IPS-20b (cell line): ENCODE data around the gene MFAP5.
A peak's percentile ranks its signal among the peaks of the same experiment; 100 is the strongest.

Experiments
- H3K27ac ChIP-seq: one replicate; pipeline ENCODE4 v1.5.1; 2013; ENCODE audit warnings: low read length
- H3K27me3 ChIP-seq: 2 replicates; pipeline ENCODE4 v1.6.1; 2013; ENCODE audit warnings: mild to moderate bottlenecking, low read length, inconsistent platforms; ENCODE audit not compliant: insufficient read depth
- H3K36me3 ChIP-seq: 2 replicates; pipeline ENCODE4 v1.6.1; 2013; ENCODE audit warnings: low read depth, mild to moderate bottlenecking, inconsistent platforms, low read length, moderate library complexity; ENCODE audit not compliant: insufficient read depth
- H3K4me1 ChIP-seq: 2 replicates; pipeline ENCODE4 v1.6.1; 2013; ENCODE audit warnings: mild to moderate bottlenecking, control low read depth, inconsistent platforms, low read length, moderate library complexity; ENCODE audit not compliant: insufficient read depth
- H3K4me3 ChIP-seq: 2 replicates; pipeline ENCODE4 v1.5.1; 2013; ENCODE audit warnings: mild to moderate bottlenecking, low read length, inconsistent platforms
- H3K9ac ChIP-seq: 2 replicates; pipeline ENCODE4 v1.6.1; 2013; ENCODE audit warnings: low read depth, mild to moderate bottlenecking, inconsistent platforms, low read length, moderate library complexity
- H3K9me3 ChIP-seq: 2 replicates; pipeline ENCODE4 v1.6.1; 2013; ENCODE audit warnings: mild to moderate bottlenecking, low read depth, low read length, inconsistent platforms; ENCODE audit not compliant: insufficient read depth

The MFAP5 gene

GRCh38 chr12:8662593-8662992 lies at the start of gene MFAP5:
Gene MFAP5 (minus strand): TSS chr12:8662826. CDS start chr12:8662104, 722 bp downstream.
- H3K27ac ChIP-seq: no peak within 1 kb of the TSS
- H3K9me3 ChIP-seq: no peaks in the 10 kb centered on the region
- H3K36me3 ChIP-seq: no peaks in the 10 kb centered on the region
- no peak within 1 kb of the TSS for H3K4me3 ChIP-seq
- H3K9ac ChIP-seq: no peak within 1 kb of the TSS
- no peaks in the 10 kb centered on the region for H3K27me3 ChIP-seq
- no peaks in the 10 kb centered on the region; the same call in 1 of the 2 replicates for H3K4me1 ChIP-seq

- Histone ChIP-seq H3K9ac (no peak overlapping the region), H3K27ac (no peak overlapping the region), H3K27me3 (no peaks in the 10 kb centered on the region), H3K36me3 (peaks cover 21% of the 10 kb centered on the region; the same call in 1 of the 2 replicates), H3K9me3 (no peaks in the 10 kb centered on the region), H3K4me3 (no peak overlapping the region), H3K4me1 (no peaks in the 10 kb centered on the region)
These were observed 46.7 kb upstream of the MFAP5 start for GRCh38 chr12:8709124-8709830.

GRCh38 chr12:8702159-8702558 lies 39.5 kb upstream of the MFAP5 start:
- Histone ChIP-seq H3K4me3 (no peak overlapping the region), H3K27me3 (no peaks in the 10 kb centered on the region), H3K9me3 (no peaks in the 10 kb centered on the region), H3K27ac (no peak overlapping the region), H3K36me3 (peaks cover 20% of the 10 kb centered on the region), H3K4me1 (peaks cover 10% of the 10 kb centered on the region; the same call in 1 of the 2 replicates), H3K9ac (no peak overlapping the region)

- no peak overlapping the region for H3K9ac ChIP-seq
These were observed 38.5 kb upstream of the MFAP5 start for GRCh38 chr12:8701046-8701660.

GRCh38 chr12:8699714-8700113 lies 37.1 kb upstream of the MFAP5 start:
- Histone ChIP-seq H3K36me3 (peaks cover 17% of the 10 kb centered on the region), H3K4me3 (peak overlapping the region; percentile 83), H3K4me1 (peaks cover 21% of the 10 kb centered on the region), H3K9ac (peak overlapping the region; percentile 40; the same call in 1 of the 2 replicates), H3K27me3 (no peaks in the 10 kb centered on the region), H3K9me3 (no peaks in the 10 kb centered on the region), H3K27ac (no peak overlapping the region)

More at GRCh38 chr12:8701046-8701660, 38.5 kb upstream of the MFAP5 start:
- no peaks in the 10 kb centered on the region for H3K9me3 ChIP-seq
- H3K36me3 ChIP-seq: peaks cover 17% of the 10 kb centered on the region
- no peaks in the 10 kb centered on the region for H3K27me3 ChIP-seq
- no peak overlapping the region for H3K27ac ChIP-seq
- peaks cover 16% of the 10 kb centered on the region for H3K4me1 ChIP-seq
- H3K4me3 ChIP-seq: no peak overlapping the region

- Histone ChIP-seq H3K27ac (no peak overlapping the region), H3K4me1 (peaks cover 21% of the 10 kb centered on the region), H3K9ac (peak overlapping the region; percentile 85; the same call in 1 of the 2 replicates), H3K9me3 (no peaks in the 10 kb centered on the region), H3K4me3 (peak overlapping the region; percentile 83), H3K36me3 (peaks cover 17% of the 10 kb centered on the region), H3K27me3 (no peaks in the 10 kb centered on the region)
These were observed 36.3 kb upstream of the MFAP5 start for GRCh38 chr12:8698879-8699278.

GRCh38 chr12:8698132-8698851 lies 35.7 kb upstream of the MFAP5 start:
- no peak overlapping the region for H3K27ac ChIP-seq
- peaks cover 21% of the 10 kb centered on the region for H3K4me1 ChIP-seq
- H3K4me3 ChIP-seq: peak overlapping the region; percentile 83
- peak overlapping the region; percentile 85; the same call in 1 of the 2 replicates for H3K9ac ChIP-seq
- no peaks in the 10 kb centered on the region for H3K27me3 ChIP-seq
- H3K36me3 ChIP-seq: peaks cover 17% of the 10 kb centered on the region
- H3K9me3 ChIP-seq: no peaks in the 10 kb centered on the region

- Histone ChIP-seq H3K36me3 (peaks cover 17% of the 10 kb centered on the region), H3K27ac (peak within 1 kb of the TSS; percentile 92), H3K9me3 (no peaks in the 10 kb centered on the region), H3K4me1 (peaks cover 26% of the 10 kb centered on the region), H3K9ac (peak within 1 kb of the TSS; percentile 88; the same call in 1 of the 2 replicates), H3K27me3 (no peaks in the 10 kb centered on the region), H3K4me3 (peak within 1 kb of the TSS; percentile 86)
These were observed 35.0 kb upstream of the MFAP5 start, which contains the start of gene RIMKLB for GRCh38 chr12:8697476-8698131. Gene RIMKLB (plus strand): TSS chr12:8697991. CDS start chr12:8713867, 15,876 bp downstream.

GRCh38 chr12:8697120-8697475 lies 34.5 kb upstream of the MFAP5 start:
- no peaks in the 10 kb centered on the region for H3K27me3 ChIP-seq
- H3K4me3 ChIP-seq: peak overlapping the region; percentile 86
- H3K9ac ChIP-seq: peak overlapping the region; percentile 88; the same call in 1 of the 2 replicates
- no peaks in the 10 kb centered on the region for H3K9me3 ChIP-seq
- peaks cover 30% of the 10 kb centered on the region for H3K4me1 ChIP-seq
- H3K27ac ChIP-seq: peak overlapping the region; percentile 92
- H3K36me3 ChIP-seq: peaks cover 17% of the 10 kb centered on the region

GRCh38 chr12:8696442-8697090 lies 33.9 kb upstream of the MFAP5 start:
- H3K27ac ChIP-seq: no peak overlapping the region
- peaks cover 17% of the 10 kb centered on the region for H3K36me3 ChIP-seq
- H3K4me3 ChIP-seq: peak overlapping the region; percentile 86
- peak overlapping the region; percentile 88; the same call in 1 of the 2 replicates for H3K9ac ChIP-seq
- H3K27me3 ChIP-seq: no peaks in the 10 kb centered on the region
- H3K4me1 ChIP-seq: peaks cover 36% of the 10 kb centered on the region
- H3K9me3 ChIP-seq: no peaks in the 10 kb centered on the region

- peaks cover 39% of the 10 kb centered on the region for H3K4me1 ChIP-seq
- no peak overlapping the region for H3K27ac ChIP-seq
- no peaks in the 10 kb centered on the region for H3K9me3 ChIP-seq
- H3K4me3 ChIP-seq: no peak overlapping the region
- H3K36me3 ChIP-seq: peaks cover 2% of the 10 kb centered on the region
- no peaks in the 10 kb centered on the region for H3K27me3 ChIP-seq
- no peak overlapping the region for H3K9ac ChIP-seq
These were observed 32.5 kb upstream of the MFAP5 start for GRCh38 chr12:8695116-8695515.
